ENCODE measurements around the gene ZNF619.
"Not testable (repeated sequence)": the region's sequence is repeated elsewhere in the genome, so short reads cannot be mapped to it uniquely, and the experiment has no call there.

Gene ZNF619

GRCh38 chr3:40456940-40457823 is 19.7 kb upstream of the ZNF619 start, which contains the start of gene RPL14:
Gene RPL14 (plus strand): TSS chr3:40457339. CDS start chr3:40457472, 133 bp downstream.
- TF ChIP-seq CTCF (conservative IDR thresholded peaks at IDR 0.05; ENCODE audit: low read depth, low read length) = no peak
- H3K4me3 ChIP-seq (ENCODE audit: low read length) = peak within 1 kb of the TSS; percentile 97
- DNase-seq (ENCODE audit: low read depth) = peak; percentile 89

- DNase-seq (ENCODE audit: low read depth) = no peak
- H3K4me3 ChIP-seq (ENCODE audit: low read length) = peak overlapping the region; percentile 97
- no peak for TF ChIP-seq CTCF (conservative IDR thresholded peaks at IDR 0.05; ENCODE audit: low read depth, low read length)
Measured at GRCh38 chr3:40458473-40458872, 18.4 kb upstream of the ZNF619 start.

DNA sequence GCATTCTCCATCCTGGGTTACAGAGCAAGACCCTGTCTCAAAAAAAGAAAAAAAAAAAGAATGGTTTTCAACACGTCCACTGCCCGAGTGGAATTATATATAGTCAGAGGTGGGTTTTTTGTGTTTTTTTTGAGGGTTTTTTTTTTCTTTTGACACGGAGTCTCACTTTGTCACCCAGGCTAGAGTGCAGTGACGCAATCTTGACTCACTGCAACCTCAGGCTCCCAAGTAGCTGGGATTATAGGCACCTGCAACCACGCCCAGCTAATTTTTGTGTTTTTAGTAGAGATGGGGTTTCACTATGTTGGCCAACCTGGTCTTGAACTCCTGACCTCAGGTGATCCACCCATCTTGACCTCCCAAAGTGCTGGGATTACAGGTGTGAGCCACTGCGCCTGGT is 16.4 kb upstream of the ZNF619 start:
- not testable (repeated sequence) for DNase-seq (ENCODE audit: low read depth); H3K4me3 ChIP-seq (ENCODE audit: low read length)

DNA sequence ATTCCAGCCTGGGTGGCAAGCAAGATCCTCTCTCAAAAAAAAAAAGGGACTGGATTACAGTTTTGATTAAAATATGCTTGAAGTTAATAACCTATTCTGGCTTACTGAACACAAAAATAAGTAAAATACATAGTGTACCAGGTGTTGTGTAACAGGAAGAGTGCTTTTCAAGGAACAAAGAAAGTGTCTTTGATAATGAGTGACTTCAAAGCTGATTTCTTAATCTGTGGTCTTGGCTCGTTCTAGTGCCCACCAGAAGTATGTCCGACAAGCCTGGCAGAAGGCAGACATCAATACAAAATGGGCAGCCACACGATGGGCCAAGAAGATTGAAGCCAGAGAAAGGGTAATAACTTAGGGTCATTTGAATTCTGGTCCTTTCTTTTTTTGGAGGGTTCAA is 15.8 kb upstream of the ZNF619 start:
- DNase-seq (ENCODE audit: low read depth) = no peak
- H3K4me3 ChIP-seq (ENCODE audit: low read length) = no peak overlapping the region
- no peak for TF ChIP-seq CTCF (conservative IDR thresholded peaks at IDR 0.05; ENCODE audit: low read depth, low read length)

DNA sequence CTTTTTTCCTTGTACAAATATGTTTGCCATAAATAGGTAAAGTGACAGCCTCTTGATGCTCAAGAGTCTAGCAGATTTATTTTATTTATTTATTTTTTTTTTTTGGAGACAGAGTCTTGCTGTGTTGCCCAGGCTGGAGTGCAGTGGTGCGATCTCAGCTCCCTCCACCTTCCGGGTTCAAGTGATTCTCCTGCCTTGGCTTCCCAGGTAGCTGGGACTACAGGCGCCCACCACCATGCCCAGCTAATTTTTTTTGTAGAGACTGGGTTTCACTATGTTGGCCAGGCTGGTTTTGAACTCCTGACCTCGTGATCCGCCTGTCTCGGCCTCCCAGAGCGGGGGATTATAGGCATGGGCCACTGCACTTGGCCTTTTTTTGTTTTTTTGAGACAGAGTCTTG is 14.1 kb upstream of the ZNF619 start:
- not testable (repeated sequence) for DNase-seq (ENCODE audit: low read depth); H3K4me3 ChIP-seq (ENCODE audit: low read length)

GRCh38 chr3:40463579-40463978 is 13.3 kb upstream of the ZNF619 start:
- no peak for DNase-seq (ENCODE audit: low read depth)
- TF ChIP-seq CTCF (conservative IDR thresholded peaks at IDR 0.05; ENCODE audit: low read depth, low read length) = no peak
- no peak overlapping the region for H3K4me3 ChIP-seq (ENCODE audit: low read length)

DNA sequence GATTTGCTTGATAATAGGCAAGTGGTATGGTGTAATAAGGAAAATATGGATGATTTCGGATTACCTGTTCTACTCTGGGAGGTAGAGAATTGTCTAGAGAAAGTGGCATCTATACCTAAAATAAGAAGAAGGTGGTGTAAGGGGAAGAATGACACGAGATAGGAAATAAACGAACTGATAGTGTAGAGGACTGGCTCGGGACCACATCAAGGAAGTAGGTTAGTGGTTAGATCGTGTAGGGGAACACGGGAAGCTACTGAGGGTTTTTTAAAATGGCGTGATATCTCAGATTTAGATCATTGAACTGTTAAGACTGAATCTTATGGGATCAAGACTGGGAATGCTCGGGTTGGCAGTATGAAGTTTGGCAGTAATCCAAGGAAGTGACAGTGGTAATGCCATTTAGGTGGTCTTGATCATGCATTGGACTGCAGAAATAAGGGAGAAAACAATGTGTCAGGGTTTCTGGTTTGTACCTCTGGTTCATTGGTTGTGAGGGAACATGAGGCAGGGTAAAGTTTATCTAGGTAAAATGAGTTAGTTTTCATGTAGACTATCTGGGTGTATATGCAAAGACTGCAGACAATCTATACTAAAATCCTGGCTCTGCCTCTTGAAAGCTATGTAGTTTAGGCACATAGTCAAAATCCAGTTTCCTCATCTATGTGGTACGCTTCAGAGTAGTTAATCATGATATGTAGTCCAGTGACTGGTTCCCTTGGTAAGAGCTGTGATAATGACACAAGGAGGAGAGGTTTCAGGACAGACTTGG is 12.4 kb upstream of the ZNF619 start:
- DNase-seq (ENCODE audit: low read depth) = no peak
- no peak for TF ChIP-seq CTCF (conservative IDR thresholded peaks at IDR 0.05; ENCODE audit: low read depth, low read length)
- H3K4me3 ChIP-seq (ENCODE audit: low read length) = no peak overlapping the region

DNA sequence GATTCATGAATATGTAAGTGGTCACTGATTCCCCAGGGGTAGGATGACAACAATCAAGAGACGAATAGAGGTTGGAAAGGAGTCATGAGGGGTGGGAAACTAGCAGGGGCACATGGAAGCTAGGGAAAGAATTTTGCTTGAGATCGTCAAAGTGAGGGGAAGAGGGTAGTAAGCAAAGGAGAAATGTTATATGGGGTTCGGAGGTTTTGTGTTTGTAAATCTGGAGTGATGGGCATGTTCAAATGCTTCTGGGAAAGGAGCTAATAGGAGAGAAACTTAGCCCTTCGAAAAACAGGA is 11.9 kb upstream of the ZNF619 start:
- H3K4me3 ChIP-seq (ENCODE audit: low read length) = no peak overlapping the region
- TF ChIP-seq CTCF (conservative IDR thresholded peaks at IDR 0.05; ENCODE audit: low read depth, low read length) = no peak
- no peak for DNase-seq (ENCODE audit: low read depth)

Measured in retinal pigment epithelial cell (primary cell).